Inflammatory macrophage treated with lipopolysaccharide for 4 hours (primary cell): ENCODE results near the gene HYAL2.

ENCODE experiments used
- DNase-seq: peaks from one replicate; pipeline ENCODE4 v3.0.0-alpha.2; 2020

Gene HYAL2

DNA sequence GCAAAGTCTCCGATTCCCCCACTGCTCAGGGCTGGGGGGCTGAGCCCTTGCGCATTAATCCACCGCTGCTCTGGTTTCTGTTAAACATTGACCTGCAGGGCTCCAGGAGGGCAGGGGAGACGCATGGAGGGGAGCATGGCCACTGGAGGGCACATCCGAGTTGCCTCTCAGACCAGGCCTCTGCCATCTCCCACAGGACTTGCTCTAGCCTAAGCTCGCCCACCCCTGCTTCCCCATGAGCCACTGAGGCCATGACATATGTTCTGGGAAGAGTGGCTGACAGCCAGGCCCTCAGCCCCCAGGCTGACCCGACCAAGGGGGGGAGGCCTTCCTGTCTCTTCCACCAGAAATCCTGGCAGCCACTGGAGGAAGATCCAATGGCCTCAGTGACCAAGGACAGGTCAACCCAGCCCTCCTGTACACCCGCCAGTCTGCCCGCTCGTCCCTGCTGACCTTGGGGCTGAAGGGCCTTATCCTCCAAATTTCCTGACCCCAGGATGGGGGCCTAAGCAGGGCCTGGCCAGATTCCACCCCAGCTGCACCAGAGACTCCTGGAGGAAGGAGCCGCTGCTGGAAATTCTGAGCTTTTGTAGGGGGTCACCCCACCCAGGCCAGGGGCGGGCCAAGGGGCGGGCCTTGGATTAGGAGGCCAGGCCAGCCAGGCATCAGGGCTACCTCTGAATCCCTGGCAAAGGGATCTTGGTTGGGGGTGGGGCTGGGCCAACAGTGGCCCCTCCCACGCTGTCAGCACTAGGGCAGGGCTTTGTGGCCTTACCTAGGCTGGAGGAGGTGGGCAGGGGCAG is 19.3 kb downstream of the HYAL2 start, which contains the start of gene HYAL1:
HYAL1 (minus strand) TSS at position 562 of the 803 bp plus-strand sequence. CDS start 618 bp downstream, outside the sequence.
- no peak for DNase-seq

DNA sequence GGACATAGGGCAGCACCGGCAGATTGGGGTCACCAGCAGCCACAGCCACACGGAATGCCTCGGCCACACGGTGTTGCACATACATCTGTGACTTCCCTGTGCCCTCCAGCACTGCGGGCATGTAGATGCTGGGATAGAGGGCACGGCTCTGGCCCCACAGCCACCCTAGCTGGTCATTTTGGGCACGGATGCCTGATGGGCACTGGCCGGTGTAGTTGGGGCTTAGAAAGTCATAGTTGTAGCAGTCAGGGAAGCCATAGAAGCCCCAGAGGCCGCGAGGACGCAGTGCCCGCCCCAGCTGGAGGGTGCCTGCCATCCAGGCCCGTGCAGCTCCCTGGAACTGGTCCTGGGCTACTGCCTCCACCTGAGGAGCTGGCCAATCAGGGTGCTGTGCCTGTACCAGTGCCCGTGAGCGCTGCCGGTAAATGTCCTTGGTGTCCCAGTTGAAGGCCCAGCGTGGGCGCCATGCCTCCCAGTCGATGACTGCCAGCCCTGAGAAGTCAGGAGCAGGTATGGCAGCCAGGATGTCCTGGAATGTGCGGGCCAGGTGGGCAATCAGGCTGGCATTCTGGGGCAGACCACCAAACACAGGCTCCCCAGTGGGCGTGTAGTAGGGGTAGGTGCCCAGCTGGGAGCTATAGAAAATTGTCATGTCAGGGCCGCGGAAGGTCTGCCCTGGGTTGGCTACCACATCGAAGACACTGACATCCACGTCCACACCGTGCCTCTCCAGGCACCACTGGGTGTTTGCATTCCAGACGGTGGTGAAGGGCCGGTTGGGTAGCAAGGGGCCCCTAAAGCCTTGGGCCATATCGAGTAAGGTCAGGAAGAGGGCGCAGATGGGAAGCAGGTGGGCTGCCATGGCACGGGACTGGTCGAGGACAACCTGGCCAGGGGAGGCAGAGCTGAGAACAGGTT is 20.2 kb downstream of the HYAL2 start:
- DNase-seq, result no peak

DNA sequence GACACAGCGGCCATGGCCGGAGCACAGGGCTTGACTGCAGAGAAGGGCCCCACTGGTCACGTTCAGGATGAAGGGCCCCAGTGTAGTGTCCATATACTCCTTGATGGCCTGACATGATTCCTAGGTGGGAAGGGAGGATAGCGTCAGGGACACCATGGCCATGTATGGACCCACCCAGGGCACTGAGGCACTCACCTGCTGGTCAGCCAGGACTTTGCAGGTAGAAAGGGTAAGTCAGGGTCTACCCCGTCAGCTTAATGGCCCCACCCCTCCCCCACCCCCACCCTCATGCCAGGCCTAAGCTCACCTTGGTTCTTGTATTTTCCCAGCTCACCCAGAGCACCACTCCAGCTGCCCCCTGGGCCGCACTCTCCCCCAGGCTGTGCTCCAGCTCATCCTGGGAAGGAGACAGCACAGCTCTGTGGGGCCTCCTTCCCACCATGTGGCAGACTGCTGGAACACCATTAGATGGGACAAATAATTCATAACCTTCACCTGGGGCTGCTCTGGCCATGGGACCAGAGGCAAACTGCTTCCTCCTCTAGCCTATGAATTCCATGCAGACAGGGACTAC is 21.8 kb downstream of the HYAL2 start:
- no peak for DNase-seq

DNA sequence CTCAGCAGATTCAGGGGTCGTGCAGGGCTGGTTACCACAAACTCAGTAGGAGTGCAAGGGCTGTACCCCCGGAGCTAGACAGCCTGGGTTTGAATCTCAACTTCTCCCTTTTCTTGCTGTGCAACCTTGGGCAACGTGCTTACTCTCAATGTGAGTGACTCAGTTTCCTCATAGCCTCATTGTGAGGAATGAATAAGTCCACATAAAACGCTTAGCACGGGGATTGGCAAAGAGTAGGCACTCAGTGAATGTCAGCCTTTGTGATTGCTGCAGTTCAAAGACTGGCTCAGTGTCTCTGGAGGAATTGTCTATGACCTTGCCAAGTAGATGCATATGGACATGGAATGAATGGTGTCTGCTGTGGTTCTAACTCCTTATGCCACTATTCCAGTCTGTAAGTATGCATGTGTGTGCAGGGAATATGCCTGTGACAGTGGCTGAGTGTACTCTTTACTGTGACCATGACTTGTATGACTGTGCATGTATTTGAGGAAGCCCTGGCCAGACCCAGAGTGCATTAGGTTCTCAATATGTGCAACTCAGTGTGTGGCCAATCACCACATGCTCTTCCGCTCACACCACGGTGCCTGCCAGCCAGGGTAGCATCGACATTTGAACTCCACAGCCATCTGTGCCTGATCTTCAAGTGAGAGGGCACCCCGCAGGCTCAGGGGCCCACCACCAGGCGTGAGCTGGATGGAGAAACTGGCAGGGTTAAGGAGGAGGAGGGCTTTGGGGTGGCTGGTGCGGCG is 22.4 kb downstream of the HYAL2 start:
- DNase-seq, result peak; percentile 86

DNA sequence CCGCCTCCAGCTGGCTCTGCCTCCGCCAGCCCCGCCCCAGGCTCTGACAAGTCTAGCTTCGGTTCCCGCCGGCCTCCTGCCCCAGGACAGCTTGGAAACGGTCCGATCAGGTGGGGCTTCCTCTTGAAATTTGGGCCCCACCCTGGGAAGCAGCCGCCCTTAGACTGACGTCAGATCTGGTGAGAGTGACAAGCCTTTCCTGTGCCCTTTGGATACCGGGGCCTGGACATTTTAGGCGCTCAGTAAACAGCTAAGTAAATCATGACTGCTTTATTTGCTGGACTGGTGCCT is 23.0 kb downstream of the HYAL2 start:
- DNase-seq, result no peak

DNA sequence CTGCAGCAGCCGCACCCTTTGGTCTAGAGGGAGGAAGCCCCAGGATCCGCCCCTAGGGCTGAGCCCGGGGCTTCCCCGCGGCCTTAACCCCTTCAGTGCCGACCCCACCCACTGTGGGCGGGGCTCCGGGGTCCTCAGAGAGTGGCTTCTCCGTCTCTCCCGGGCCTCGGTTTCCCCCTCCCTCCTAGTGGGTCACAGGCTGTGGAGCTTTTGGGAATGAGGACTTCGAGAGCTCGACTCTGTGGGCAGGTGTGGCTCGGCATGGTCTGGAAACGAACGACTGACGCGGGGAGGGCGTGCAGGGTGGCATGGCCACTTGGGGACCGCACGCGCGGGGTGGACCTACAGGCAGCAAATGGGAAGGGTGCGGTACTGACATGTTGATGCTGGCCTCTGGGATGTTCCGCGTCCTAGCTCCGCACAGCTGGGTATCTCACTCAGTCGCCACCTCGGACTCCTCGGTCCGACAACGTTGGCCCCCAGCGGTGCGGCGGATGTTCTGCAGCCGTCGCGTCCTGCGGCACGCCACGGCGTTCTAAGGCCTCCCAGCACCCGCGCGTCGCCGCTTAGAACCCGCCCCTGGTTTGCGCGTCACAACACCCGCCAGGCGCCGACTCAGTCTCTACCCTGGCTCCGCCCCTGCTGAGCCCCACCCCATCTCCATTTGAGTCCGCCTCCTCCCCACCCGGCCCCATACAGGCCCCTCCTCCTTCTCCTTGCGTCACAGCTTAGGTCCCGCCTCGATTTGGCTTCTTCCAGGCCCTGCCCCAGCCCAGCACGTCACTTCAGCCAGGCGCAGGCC is 23.5 kb downstream of the HYAL2 start, which contains the start of the genes HYAL3 and NAA80:
HYAL3 (minus strand) TSS at position 570 of the 802 bp plus-strand sequence. CDS start 3,803 bp downstream, outside the sequence.
NAA80 (minus strand) TSS at position 570 of the 802 bp plus-strand sequence. CDS start 1,942 bp downstream, outside the sequence.
- peak; percentile 100 for DNase-seq

DNA sequence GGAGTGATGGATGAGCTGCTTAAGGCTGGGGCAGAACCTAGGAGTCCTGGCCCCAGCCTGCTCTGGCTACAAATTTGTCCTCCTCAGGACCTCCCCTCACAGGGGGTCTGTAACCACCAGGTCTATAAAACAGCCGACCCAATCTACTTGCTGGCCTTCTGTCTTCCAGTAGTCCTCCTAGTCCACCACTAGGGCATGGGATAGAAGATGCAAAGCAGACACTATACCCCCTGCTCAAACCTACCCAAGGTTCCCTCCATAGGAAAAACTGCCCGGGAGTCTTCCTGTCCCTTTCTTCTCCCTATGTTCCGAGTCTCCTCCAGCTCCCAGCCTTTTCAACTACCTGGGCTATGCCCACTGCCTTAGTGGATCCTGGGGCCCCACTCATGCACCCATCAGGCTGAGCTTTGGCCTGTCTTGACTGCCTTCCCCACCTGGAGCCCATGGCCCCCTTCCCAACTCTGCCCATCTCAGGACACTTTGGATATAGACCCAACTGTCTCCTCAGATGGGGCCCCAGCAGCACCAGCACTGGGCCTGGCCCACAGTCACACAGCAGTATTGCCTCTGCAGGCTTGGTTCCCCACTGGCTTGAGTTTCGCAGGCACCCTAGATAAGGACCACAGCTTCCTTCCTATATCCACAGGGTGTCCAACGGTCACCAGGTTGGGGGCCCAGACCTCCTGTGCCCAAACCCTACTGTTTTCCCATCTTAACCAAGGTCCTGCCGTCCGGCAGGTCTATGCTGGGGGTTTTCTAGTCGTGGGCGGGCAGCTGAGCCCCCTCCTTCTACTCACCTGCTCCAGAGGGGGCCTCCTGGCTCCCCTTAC is 24.4 kb downstream of the HYAL2 start:
- DNase-seq, result peak; percentile 21

DNA sequence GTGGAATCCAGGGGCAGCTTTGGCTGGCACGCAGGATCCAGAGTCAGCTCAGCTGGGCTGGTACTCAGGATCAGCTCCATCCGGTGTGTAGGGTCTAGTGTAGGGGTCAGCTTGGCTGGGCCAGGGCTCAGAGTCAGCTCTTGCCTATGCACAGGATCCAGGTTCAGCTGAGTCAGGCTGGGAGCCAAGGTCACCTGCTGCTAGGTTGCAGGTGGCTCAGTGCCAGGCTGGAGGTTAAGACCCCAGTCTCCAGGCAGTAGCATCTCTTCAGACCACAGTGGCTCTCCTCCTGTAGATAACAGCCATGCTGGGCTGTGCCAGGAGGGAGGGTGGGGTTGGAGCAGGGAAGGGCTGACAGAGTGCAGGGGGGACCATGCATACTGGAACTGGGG is 25.2 kb downstream of the HYAL2 start:
- no peak for DNase-seq

DNA sequence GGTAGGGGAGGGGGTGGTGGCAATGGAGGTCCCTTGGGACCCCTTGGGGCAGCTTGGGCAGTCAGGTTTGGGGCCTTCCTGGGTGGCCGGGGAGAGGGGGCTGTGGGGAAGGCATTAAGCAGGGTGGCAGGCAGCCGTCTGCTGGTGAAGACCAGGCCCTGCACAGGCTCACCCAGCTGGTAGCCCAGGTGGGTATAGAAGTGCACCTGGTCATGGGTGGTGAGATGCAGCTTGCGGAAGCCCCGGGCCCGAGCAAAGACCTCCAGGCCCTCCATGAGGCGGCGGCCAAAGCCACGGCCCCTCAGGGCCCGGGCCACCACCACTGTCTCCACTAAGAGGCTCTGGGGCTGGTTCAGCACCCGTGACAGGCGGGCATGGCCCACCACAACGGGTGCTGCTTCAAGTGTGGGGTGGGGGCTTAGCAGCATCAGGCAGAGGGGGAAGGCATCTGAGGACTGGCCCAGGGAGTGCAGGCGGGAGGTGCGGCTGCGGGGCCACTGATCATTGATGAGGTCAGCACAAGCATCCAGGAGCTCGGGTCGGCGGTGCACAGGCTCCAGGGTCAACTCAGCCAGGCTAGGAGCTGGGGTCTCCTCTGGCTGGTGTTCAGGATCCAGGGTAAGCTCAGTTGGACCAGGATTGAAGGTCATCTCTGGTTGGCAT is 25.7 kb downstream of the HYAL2 start:
- no peak for DNase-seq

DNA sequence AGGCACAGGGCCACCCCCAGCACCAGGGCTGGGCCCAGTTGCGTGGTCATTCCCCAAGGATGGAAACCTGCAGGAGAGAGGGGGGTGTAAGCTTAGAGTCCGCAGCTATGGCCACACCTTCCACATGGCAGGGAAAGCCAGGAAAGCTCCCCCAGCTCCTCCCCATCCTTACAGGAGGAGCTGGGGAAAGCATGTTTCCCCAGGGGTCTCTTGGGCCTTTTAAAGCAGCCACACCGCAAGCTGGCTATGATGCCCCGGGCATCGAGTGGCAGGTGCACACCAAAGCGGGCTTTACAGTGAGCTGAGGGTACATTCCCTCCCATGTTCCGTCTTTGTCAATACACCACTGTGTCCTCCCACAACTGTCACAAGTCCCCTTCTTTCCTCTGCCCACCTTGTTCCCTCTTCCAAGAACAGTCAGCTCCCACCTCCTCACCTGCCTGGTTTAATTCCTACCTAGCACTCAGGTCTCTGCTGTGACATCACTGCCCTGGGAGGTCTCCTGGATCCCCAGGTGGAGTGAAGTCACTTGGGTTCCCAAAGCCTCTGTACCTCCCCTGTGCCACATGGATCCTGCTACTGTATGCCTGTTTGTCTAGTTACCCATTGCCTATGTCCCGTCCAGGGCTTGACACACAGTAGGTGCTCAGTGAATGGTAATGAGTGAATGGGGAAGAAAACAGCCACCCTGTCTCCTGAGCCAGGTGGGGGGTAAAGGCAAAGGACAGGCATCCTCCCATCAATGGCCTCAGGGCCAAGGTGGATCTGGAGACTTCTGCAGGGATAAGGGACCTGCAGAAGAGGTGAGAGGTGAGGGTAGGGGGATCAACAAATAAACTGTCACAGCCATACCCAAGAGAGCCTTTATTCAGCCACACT is 26.8 kb downstream of the HYAL2 start:
- DNase-seq, result no peak

DNA sequence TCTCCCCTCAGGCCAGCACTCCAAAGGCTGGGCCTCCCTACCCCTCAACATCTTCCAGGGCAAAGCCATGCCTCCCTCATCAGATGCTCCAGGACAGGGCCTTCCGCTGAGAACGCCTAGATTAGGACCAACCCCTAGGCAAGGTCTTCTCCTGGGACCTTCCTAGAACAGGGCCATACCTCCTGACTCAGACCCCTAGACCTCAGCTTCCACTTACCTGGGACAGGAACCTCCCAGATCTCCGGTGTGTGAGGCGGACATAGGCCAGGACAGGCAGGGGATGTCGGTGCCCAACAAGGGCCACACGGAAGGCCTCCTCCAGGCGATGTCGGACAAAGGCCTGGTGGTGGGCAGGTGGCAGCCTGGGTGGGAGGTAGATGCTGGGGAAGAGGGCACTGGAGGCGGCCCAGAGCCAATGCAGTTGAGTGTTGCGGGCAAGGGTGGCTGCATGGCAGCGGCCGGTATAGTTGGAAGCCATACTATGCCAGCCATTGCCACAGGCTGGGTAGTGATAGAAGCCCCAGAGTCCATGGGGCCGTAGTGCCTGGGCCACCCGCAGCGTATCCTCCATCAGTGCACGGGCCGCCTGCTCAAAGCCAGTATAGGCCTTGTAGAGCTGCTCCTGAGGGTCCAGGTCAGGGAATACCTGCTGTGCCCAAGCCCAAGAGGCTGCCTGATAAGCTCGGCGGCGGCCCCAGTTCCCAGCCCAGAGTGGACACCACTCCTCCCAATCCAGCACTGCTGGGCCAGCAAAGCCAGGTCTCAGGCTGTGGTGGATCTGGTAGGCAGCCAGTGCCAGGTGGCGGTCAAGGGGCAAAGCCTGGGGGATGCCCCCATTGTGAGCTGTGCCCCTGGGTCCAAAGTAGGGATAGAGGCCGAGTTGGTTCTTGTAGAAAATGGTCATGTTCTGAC is 27.8 kb downstream of the HYAL2 start:
- no peak for DNase-seq

DNA sequence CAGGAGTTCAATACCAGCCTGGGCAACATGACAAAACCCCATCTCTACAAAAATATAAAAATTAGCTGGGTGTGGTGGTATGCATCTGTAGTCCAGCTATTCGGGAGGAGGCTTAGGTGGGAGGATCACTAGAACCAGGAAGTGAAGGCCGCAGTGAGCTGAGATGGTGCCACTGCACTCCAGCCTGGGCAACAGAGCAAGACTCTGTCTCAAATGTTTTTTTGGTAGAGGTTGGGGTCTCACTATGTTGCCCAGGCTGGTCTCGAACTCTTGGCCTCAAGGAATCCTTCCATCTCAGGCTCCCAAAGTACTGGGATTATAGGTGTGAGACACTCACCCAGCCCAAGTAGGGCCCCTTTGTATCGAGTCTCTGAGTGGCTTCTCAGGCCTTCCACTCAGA is 28.5 kb downstream of the HYAL2 start:
- DNase-seq, result no peak

DNA sequence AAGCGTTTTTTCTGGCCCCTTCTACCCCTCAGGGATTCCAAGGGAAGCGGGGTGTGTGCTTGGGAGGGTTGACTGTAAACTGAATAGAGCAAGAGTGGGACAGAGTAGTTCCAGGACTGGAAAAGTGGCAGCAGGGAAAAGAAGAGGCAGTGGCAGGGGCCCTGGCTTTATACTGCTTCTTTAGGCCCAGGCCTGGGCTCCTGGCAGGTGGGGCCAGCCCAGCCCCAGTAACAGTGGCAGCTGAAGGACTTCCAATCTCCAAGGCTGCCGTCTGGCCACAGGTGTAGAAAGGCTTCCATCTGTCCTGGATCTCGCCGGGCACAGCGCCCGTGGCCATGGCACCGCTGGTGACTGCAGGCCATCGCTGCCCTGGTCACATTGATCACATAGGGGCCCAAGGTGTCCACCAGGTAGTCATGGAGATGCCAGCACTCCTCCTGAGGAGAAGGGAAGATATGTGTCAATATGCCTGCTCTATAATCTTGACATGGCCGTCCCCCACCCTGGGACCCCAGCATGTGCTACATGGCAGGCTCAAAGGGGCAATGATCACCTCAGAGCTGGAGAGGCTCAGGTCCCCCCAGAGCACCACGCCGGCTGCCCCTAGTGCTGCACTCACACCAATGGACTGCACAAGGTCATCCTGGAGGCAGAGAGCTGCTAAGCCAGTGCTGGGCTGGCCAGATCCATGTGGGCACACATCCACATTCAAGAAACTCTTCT is 29.3 kb downstream of the HYAL2 start:
- no peak for DNase-seq

DNA sequence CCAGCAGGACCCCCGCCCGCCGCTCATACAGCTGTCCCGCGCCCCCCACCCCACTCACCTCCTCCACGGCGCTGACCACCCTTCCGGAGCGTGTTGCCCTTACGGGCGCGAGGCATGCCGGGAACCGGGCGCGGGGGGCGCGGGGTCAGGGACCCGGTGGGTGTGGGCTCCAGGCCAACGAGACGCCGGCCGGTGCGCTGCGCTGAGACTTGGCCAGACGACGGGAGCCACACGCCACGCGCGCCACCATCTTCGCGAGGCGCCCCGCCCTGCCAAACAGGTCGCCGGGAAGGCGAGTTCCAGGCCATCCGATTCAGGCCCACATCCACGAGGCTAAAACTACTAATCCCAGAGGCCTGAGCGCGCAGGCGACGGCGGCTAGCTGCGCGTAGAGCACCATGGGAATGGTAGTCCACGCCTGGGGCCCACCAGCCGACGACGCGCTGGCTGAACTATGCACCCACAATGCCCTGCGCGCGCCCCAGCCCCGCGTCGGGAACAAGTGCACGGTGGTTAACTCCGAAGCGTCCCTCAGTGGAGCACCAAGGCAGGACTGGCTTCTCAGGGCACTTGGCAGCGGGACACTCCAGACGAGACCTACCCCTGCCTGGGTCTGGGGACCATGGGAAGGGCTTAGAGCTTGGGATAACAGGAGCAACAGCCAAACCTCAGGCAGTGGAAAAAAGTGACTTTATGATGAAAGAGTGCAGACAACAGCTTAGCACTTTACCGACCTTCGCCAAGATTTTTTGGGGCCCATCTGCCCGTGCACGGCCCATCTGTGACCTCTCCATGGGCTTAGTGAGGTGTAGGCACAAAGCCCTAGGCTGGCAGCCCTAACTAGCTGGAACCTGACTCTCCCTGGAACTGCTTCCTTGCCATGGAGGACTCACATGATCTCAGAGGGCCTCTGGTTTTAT is 30.1 kb downstream of the HYAL2 start, which contains the start of gene IFRD2:
IFRD2 (minus strand) TSS at position 271 of the 920 bp plus-strand sequence; CDS start at position 116, 155 bp downstream.
- DNase-seq, result peak; percentile 98

DNA sequence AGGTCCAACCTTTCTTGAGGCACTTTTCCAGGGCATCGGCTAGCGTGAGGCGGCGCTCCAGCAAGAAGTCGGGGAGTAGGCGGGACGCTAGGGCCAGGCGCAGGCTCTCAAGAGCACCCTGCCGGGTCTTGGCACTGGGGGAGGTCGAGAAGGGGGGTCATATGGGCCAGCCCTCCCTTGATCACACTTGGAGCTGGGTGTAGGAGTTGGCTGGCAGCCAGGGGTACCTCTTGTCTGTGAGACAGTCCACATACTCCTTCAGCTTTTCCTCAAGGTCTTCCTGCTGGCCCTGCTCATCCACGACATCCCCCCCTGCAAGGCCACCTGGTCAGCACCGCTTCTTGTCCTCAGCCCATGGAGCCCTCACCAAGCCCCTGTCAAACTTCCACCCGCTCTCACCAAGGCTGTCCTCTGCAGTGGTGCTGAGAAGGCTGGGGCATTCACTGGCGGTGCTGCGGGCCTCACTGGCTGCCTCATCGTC is 32.3 kb downstream of the HYAL2 start:
- DNase-seq, result no peak

DNA sequence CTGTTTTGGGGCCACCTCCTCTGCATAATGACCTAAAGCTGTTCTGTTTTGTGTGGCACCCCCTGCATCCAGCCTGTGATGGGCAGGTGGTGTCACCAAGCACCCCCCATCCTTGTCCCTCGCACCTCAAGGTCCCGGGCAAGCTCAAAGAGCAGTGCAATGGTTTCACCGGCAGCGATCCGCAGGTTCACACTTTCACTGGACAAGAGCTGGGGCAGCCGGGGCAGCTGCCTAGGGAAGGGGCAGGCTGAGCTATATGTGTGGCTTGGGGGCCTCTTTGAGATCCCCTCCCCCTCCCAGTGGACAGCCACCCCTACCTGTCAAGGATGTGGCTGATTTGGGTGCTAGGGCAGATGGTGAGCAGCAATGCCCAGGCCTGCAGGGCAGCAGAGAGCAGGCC is 33.4 kb downstream of the HYAL2 start:
- no peak for DNase-seq
